Measurements from ENCODE around the gene CCSER1.

GRCh38 chr4:91233164-91233563 lies 1106.0 kb downstream of the CCSER1 start:
- TF ChIP-seq CTCF (IDR thresholded peaks at IDR 0.05): no peak
- no peak for TF ChIP-seq TCF7L2 (IDR thresholded peaks at IDR 0.05; ENCODE audit: low read depth, low read length)
